Naive thymus-derived CD8-positive, alpha-beta T cell (primary cell): ENCODE measurements around the gene DHX40. TPM values are rescaled to one million over a fixed set of nuclear protein-coding genes. Genes with fewer than 3 reads are reported as not detected.
"Not testable (repeated sequence)": the region's sequence is repeated elsewhere in the genome, so short reads cannot be mapped to it uniquely, and the experiment has no call there.

Experiments
- ATAC-seq, 2 donors: fragments of 150-1000 bp; cut with Tn5 transposase in 1 of 2; sonication (Bioruptor Pico), chemical (Tn5 transposase) in 1 of 2; 1 replicate in 1 of 2; 2 replicates in 1 of 2; pipeline ENCODE4 v1.10.0; 2021; ENCODE audit warnings: mild to moderate bottlenecking in 2 of 2, moderate library complexity in 2 of 2
- POLR2A ChIA-PET: fragments of 350-600 bp; sonication (Branson Sonifier 250); formaldehyde crosslinking; loops from one replicate; lab custom pipeline; 2021; ENCODE audit warnings: antibody characterized with exemption; lab: Charles Lee
- DNase-seq, 10 donors: peaks; one replicate each; pipeline versions ENCODE4 v3.0.0 to v3.0.0-alpha.2; 2020 to 2022
- H3K27ac Mint-ChIP-seq, 10 donors: one replicate each; pipeline ENCODE4 v1.8.0; 2020 to 2022; ENCODE audit warnings: mild to moderate bottlenecking in 10 of 10, mixed read lengths in 10 of 10, moderate library complexity in 4 of 10, inconsistent platforms in 1 of 10
- H3K27me3 Mint-ChIP-seq, 5 donors: one replicate each; pipeline ENCODE4 v1.8.0; 2021 to 2022; ENCODE audit warnings: mixed read lengths in 5 of 5
- H3K36me3 Mint-ChIP-seq, 3 donors: one replicate each; pipeline ENCODE4 v1.8.0; 2020 to 2022; ENCODE audit warnings: mixed read lengths in 3 of 3, mild to moderate bottlenecking in 2 of 3, inconsistent platforms in 1 of 3
- H3K4me1 Mint-ChIP-seq, 4 donors: one replicate each; pipeline ENCODE4 v1.8.0; 2021 to 2022; ENCODE audit warnings: mixed read lengths in 4 of 4
- H3K4me3 Mint-ChIP-seq, 10 donors: one replicate each; pipeline ENCODE4 v1.8.0; 2020 to 2022; ENCODE audit warnings: mild to moderate bottlenecking in 10 of 10, mixed read lengths in 10 of 10, moderate library complexity in 6 of 10, inconsistent platforms in 1 of 10
- H3K9me3 Mint-ChIP-seq, 9 donors: one replicate each; pipeline ENCODE4 v1.8.0; 2020 to 2022; ENCODE audit warnings: mixed read lengths in 9 of 9, mild to moderate bottlenecking in 3 of 9, inconsistent platforms in 1 of 9, moderate library complexity in 1 of 9
- polyA plus RNA-seq, 3 donors: library from polyadenylated mRNA; unstranded; fragments of 300-500 nt; fragmentation: Illumina TruSeq; gene quantifications; one replicate each; pipeline ENCODE4 v1.2.3, GENCODE V29; 2021
- total RNA-seq, 8 experiments: library from RNA in 2 of 8; stranded (reverse) in 2 of 8; gene quantifications; one replicate each; pipeline ENCODE4 v1.2.3 and lab custom pipeline; 2021 to 2026

Gene DHX40
- total and polyA plus RNA-seq, 5 experiments from 2014 or later: 23.6 to 34.8 (median 25.9) TPM

DNA sequence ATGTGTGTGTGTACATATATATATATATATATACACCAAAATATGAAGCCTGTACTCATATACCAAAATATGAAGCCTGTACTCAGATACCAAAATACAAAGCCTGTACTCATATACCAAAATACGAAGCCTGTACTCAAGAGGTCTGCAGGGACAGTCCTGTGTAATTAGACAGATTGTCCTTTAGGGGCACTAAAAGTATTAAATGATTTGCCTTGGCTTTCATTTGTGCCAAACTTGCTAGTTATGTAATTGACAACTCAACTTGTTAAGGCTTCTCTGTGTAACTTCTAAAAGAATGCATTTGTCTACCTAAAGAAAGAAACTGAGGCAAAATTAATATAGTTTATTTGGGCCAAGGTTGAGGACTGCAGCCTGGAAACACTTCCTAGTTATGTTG is 30.8 kb upstream of the DHX40 start:
- POLR2A ChIA-PET: no interaction called here
- H3K9me3 Mint-ChIP-seq: no peaks in the 10 kb centered on the region
- H3K4me1 Mint-ChIP-seq: peaks cover 0 to 6% (median 0%) of the 10 kb centered on the region in 4 donors
- ATAC-seq (no peak), DNase-seq (no peak)
- no peak overlapping the region for H3K4me3 Mint-ChIP-seq
- no peak overlapping the region for H3K27ac Mint-ChIP-seq
- peaks cover 0 to 12% (median 8%) of the 10 kb centered on the region in 5 donors for H3K27me3 Mint-ChIP-seq
- H3K36me3 Mint-ChIP-seq: no peaks in the 10 kb centered on the region

DNA sequence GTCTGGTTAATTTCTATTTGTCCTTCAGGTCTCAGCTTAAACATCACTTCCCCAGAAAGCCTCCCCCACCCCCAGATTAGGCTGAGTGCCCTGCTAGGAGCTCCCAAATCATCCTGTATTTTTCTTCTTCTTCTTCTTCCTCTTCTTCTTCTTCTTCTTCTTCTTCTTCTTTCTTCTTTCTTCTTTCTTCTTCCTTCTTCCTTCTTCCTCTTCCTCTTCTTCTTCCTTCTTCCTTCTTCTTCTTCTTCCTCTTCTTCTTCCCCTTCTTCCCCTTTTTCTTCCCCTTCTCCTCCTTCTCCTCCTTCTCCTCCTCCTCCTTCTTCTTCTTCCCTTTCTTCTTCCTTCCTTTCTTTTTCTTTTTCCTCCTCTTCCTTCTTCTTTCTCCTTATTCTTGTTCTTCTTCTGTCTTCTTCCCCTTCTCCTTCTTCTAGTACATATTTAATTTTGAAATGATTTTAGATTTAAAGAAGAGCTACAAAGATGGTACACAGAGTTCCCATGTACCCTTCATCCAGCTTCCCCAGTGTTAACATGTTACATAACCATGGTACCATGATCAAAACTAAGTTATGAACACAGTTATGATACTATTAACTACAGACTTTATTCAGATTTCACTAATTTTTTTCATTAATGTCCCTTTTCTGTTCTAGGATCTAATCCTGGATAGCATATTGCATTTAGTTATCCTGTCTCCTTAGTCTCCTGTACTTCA is 27.1 kb upstream of the DHX40 start:
- POLR2A ChIA-PET: no interaction called here

DNA sequence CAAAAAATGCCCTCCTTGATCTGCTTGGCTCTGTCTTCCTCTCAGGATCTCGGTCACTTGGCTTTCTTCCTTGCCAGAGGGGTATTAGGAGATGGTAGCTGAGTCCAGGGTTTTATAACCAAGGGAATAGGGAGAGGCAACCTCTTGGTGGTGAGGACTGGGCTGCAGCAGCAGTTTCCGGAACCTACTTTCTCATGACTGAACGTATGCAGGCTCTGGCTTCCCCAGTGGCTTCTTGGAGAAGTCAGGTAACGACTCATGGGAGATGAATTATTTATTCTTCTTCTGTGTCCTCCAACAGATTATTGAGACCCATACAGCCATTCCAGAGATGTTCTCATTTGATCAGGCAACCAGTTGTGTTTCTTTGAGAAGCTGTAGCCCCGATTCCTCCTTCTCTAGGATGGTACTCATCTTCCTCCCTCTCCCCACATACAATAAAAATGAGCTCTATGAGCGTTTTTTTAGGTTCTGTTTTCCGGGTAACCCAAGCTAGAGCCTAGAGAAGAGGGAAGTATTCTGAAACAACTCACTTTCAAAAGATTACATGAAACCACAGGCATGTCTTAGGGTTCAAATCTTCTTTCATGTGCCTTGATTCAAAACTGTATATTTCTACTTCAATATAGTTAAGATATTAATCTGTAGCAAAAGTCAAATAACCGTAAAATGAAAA is 22.3 kb upstream of the DHX40 start:
- no peak for ATAC-seq
- POLR2A ChIA-PET: no interaction called here
- Mint-ChIP-seq H3K4me1 (peaks cover 0 to 3% (median 0%) of the 10 kb centered on the region in 4 donors), H3K4me3 (no peak overlapping the region), H3K27me3 (peaks cover 7 to 47% (median 20%) of the 10 kb centered on the region in 5 donors), H3K9me3 (no peaks in the 10 kb centered on the region), H3K27ac (no peak overlapping the region), H3K36me3 (no peaks in the 10 kb centered on the region)
- no peak for DNase-seq

More for the DNA sequence above, 27.1 kb upstream of the DHX40 start:
- H3K27ac Mint-ChIP-seq: no peak overlapping the region
- no peak overlapping the region for H3K4me3 Mint-ChIP-seq
- peaks cover 10 to 43% (median 16%) of the 10 kb centered on the region in 5 donors for H3K27me3 Mint-ChIP-seq
- H3K9me3 Mint-ChIP-seq: no peaks in the 10 kb centered on the region
- DNase-seq (no peak), ATAC-seq (no peak)
- no peaks in the 10 kb centered on the region for H3K36me3 Mint-ChIP-seq
- peaks cover 0 to 3% (median 0%) of the 10 kb centered on the region in 4 donors for H3K4me1 Mint-ChIP-seq

DNA sequence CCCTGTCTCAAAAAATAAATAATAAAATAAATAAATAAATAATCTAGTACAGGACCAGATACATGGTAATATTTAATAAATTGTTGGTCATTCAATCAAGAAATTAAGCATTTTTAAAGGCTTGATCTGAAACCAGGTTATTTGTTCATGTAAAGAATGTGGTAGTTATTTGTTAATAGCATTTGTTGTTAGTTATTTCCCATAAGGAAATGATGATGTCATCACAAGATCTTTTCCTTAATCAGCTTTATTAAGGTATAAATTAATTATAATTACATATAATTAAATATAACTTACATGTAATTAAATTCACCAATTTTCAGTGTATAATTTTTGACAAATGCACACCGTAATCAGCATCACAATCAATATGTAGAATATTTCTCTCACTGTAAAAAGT is 19.5 kb upstream of the DHX40 start:
- H3K4me1 Mint-ChIP-seq: peaks cover 0 to 3% (median 0%) of the 10 kb centered on the region in 4 donors
- H3K36me3 Mint-ChIP-seq: no peaks in the 10 kb centered on the region
- H3K4me3 Mint-ChIP-seq: no peak overlapping the region
- no peak overlapping the region for H3K27ac Mint-ChIP-seq
- POLR2A ChIA-PET: no interaction called here
- ATAC-seq (no peak), DNase-seq (no peak)
- no peaks in the 10 kb centered on the region for H3K9me3 Mint-ChIP-seq
- peaks cover 4 to 28% (median 10%) of the 10 kb centered on the region in 5 donors for H3K27me3 Mint-ChIP-seq

GRCh38 chr17:59547131-59547915 is 18.1 kb upstream of the DHX40 start:
- POLR2A ChIA-PET: no interaction called here
- Mint-ChIP-seq H3K4me1 (peaks cover 0 to 3% (median 0%) of the 10 kb centered on the region in 4 donors), H3K9me3 (no peaks in the 10 kb centered on the region), H3K27me3 (peaks cover 0 to 15% (median 8%) of the 10 kb centered on the region in 5 donors), H3K36me3 (no peaks in the 10 kb centered on the region), H3K27ac (peak overlapping the region in 1 of 10 donors; percentile 26), H3K4me3 (no peak overlapping the region)
- no peak for DNase-seq
- ATAC-seq: no peak

DNA sequence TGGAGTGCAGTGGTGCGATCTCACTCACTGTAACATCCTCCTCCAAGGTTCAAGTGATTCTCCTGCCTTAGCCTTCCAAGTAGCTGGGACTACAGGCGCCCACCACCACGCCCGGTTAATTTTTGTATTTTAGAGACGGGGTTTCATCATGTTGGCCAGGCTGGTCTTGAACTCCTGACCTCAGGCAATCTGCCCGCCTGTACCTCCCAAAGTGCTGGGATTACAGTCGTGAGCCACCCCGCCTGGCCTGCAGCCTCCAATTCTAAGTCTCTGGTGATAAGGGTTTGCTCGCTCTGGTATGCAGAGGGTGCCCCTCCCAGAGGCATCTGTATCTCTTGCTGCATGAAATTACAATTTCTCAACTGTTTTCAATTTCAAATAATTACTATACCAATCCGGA is 16.4 kb upstream of the DHX40 start:
- H3K4me1 Mint-ChIP-seq: not testable (repeated sequence)

GRCh38 chr17:59550703-59551102 is 14.7 kb upstream of the DHX40 start:
- no peaks in the 10 kb centered on the region for H3K36me3 Mint-ChIP-seq
- no peak for ATAC-seq
- peaks cover 0 to 7% (median 3%) of the 10 kb centered on the region in 5 donors for H3K27me3 Mint-ChIP-seq
- no peak for DNase-seq
- POLR2A ChIA-PET: no interaction called here
- H3K27ac Mint-ChIP-seq: no peak overlapping the region
- H3K4me1 Mint-ChIP-seq: no peaks in the 10 kb centered on the region
- H3K4me3 Mint-ChIP-seq: no peak overlapping the region
- H3K9me3 Mint-ChIP-seq: no peaks in the 10 kb centered on the region

More for the DNA sequence above, 16.4 kb upstream of the DHX40 start:
- H3K27me3 Mint-ChIP-seq, H3K4me3 Mint-ChIP-seq, H3K9me3 Mint-ChIP-seq, H3K27ac Mint-ChIP-seq, H3K36me3 Mint-ChIP-seq, ATAC-seq, DNase-seq, POLR2A ChIA-PET: not testable (repeated sequence)

GRCh38 chr17:59558039-59558438 is 7.4 kb upstream of the DHX40 start:
- POLR2A ChIA-PET: no interaction called here
- no peak for ATAC-seq
- Mint-ChIP-seq H3K27me3 (peaks cover 0 to 4% (median 3%) of the 10 kb centered on the region in 5 donors), H3K4me3 (no peak overlapping the region), H3K9me3 (no peaks in the 10 kb centered on the region), H3K27ac (no peak overlapping the region), H3K4me1 (peaks cover 0 to 2% (median 0%) of the 10 kb centered on the region in 4 donors), H3K36me3 (no peaks in the 10 kb centered on the region)
- DNase-seq: no peak

- DNase-seq (no peak), ATAC-seq (no peak)
- POLR2A ChIA-PET: no interaction called here
- H3K27me3 Mint-ChIP-seq: peaks cover 0 to 3% (median 1%) of the 10 kb centered on the region in 5 donors
- peaks cover 0 to 2% (median 0%) of the 10 kb centered on the region in 4 donors for H3K4me1 Mint-ChIP-seq
- H3K9me3 Mint-ChIP-seq: no peaks in the 10 kb centered on the region
- H3K27ac Mint-ChIP-seq: peak overlapping the region in 1 of 10 donors; percentile 4
- no peak overlapping the region for H3K4me3 Mint-ChIP-seq
- H3K36me3 Mint-ChIP-seq: no peaks in the 10 kb centered on the region
Measured at GRCh38 chr17:59558953-59559352, 6.5 kb upstream of the DHX40 start.

DNA sequence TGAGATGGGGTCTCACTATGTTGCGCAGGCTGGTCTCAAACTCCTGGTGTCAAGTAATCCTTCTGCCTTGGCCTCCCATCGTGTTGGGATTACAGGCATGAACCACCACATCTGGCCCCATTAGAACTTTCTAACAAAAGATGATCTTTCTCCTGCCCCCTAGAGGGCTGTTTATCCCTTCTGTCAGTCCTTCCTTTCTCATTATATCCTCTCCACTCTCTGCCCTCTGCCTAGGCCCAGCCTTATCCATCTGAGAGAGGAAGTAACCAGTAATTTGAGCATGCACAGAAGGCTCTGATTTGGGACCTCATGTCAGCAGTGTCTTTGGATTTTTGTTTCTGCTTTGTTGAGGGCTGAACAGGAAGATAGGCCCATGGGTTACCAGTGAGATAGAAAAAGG is 4.4 kb upstream of the DHX40 start:
- Mint-ChIP-seq H3K9me3 (no peaks in the 10 kb centered on the region), H3K27ac (peak overlapping the region in 1 of 10 donors; percentile 71), H3K4me3 (no peak overlapping the region), H3K36me3 (peaks cover 0 to 4% (median 0%) of the 10 kb centered on the region in 3 donors), H3K4me1 (peaks cover 8 to 12% (median 10%) of the 10 kb centered on the region in 4 donors), H3K27me3 (peaks cover 0 to 3% (median 0%) of the 10 kb centered on the region in 5 donors)
- POLR2A ChIA-PET: no interaction called here
- DNase-seq: no peak
- ATAC-seq: no peak

GRCh38 chr17:59565959-59566324 is 532 bp downstream of the DHX40 start:
- H3K4me3 Mint-ChIP-seq: peak overlapping the region; percentile 97 to 100 (median 100)
- H3K4me1 Mint-ChIP-seq: peaks cover 12 to 31% (median 25%) of the 10 kb centered on the region in 4 donors
- peaks cover 0 to 16% (median 4%) of the 10 kb centered on the region in 3 donors for H3K36me3 Mint-ChIP-seq
- peak overlapping the region; percentile 98 to 100 (median 100) for H3K27ac Mint-ChIP-seq
- ATAC-seq: peak; percentile 65 to 71
- peak in 9 of 10 donors; percentile 31 to 82 (median 68) for DNase-seq
- no peaks in the 10 kb centered on the region for H3K27me3 Mint-ChIP-seq
- POLR2A ChIA-PET: interaction anchor here (1.6 to 3.5 kb wide), 3 partner anchors 53 to 399 kb away, joined by 5 to 29 read pairs (median 6); partner anchors contain the start of genes CLTC, PTRH2 and RNFT1
- no peaks in the 10 kb centered on the region for H3K9me3 Mint-ChIP-seq

DNA sequence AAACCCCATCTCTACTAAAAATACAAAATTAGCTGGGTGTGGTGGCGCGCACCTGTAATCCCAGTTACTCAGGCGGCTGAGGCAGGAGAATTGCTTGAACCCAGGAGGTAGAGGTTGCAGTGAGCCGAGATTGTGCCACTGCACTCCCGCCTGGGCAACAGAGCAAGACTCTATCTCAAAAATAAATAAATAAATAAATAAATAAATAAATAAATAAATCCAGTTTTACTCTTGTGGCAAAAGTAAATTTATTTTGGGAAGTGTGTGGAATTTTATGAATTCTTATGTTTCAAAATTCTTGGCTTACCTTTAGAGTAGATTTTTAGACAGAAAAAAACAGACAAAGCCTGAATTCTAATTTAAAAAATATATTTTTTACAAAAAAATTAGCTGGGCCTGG is 3.7 kb downstream of the DHX40 start:
- H3K27me3 Mint-ChIP-seq, ATAC-seq, POLR2A ChIA-PET, DNase-seq, H3K27ac Mint-ChIP-seq, H3K4me3 Mint-ChIP-seq, H3K9me3 Mint-ChIP-seq: not testable (repeated sequence)
- H3K4me1 Mint-ChIP-seq: peaks cover 11 to 31% (median 26%) of the 10 kb centered on the region in 4 donors
- peaks cover 2 to 38% (median 4%) of the 10 kb centered on the region in 3 donors for H3K36me3 Mint-ChIP-seq
